Stimulated activated CD8-positive, alpha-beta memory T cell treated with anti-CD3 and anti-CD28 coated beads, Interleukin-7, amount 100 ng/mL, for 4 hours (primary cell): ENCODE data around the gene SNX24.

Experiments
- DNase-seq, 2 donors: peaks; one replicate each; pipeline ENCODE4 v3.0.0-alpha.2; 2020; ENCODE audit warnings: low read depth in 2 of 2

Gene SNX24

GRCh38 chr5:122919969-122920368 lies 74.6 kb downstream of the SNX24 start:
- no peak for DNase-seq

- no peak for DNase-seq
Observed at GRCh38 chr5:122921826-122922225, 76.4 kb downstream of the SNX24 start.

GRCh38 chr5:122924203-122924602 lies 78.8 kb downstream of the SNX24 start:
- DNase-seq, result no peak

- DNase-seq, result no peak
Observed at GRCh38 chr5:122924719-122925395, 79.4 kb downstream of the SNX24 start.

- DNase-seq, result no peak
Observed at GRCh38 chr5:122929001-122929400, 83.6 kb downstream of the SNX24 start.

GRCh38 chr5:122929980-122930379 lies 84.6 kb downstream of the SNX24 start:
- DNase-seq, result no peak

- DNase-seq, result no peak
Observed at GRCh38 chr5:122933956-122934355, 88.5 kb downstream of the SNX24 start.

- no peak for DNase-seq
Observed at GRCh38 chr5:122936088-122936487, 90.7 kb downstream of the SNX24 start.

- no peak for DNase-seq
Observed at GRCh38 chr5:122937914-122938313, 92.5 kb downstream of the SNX24 start.

- no peak for DNase-seq
Observed at GRCh38 chr5:122940890-122941289, 95.5 kb downstream of the SNX24 start.

GRCh38 chr5:122941737-122942136 lies 96.3 kb downstream of the SNX24 start:
- no peak for DNase-seq

- no peak for DNase-seq
Observed at GRCh38 chr5:122942164-122942914, 96.9 kb downstream of the SNX24 start.

- DNase-seq, result no peak
Observed at GRCh38 chr5:122943050-122943698, 97.8 kb downstream of the SNX24 start.

GRCh38 chr5:122944051-122944450 lies 98.6 kb downstream of the SNX24 start:
- no peak for DNase-seq

- DNase-seq, result no peak
Observed at GRCh38 chr5:122947372-122947771, 102.0 kb downstream of the SNX24 start.

GRCh38 chr5:122947772-122948171 lies 102.4 kb downstream of the SNX24 start:
- no peak for DNase-seq

- DNase-seq, result no peak
Observed at GRCh38 chr5:122948319-122948718, 102.9 kb downstream of the SNX24 start.

GRCh38 chr5:122951658-122952057 lies 106.2 kb downstream of the SNX24 start:
- no peak for DNase-seq

GRCh38 chr5:122954719-122955118 lies 109.3 kb downstream of the SNX24 start:
- no peak for DNase-seq

GRCh38 chr5:122957457-122957856 lies 112.0 kb downstream of the SNX24 start:
- DNase-seq, result no peak

GRCh38 chr5:122959740-122960445 lies 114.5 kb downstream of the SNX24 start:
- DNase-seq, result no peak

- DNase-seq, result no peak
Observed at GRCh38 chr5:122963305-122963704, 117.9 kb downstream of the SNX24 start.
